ENCODE data around the gene PADI1. TPM values are rescaled to one million over a fixed set of nuclear protein-coding genes. Genes with fewer than 3 reads are reported as not detected.
A peak's percentile ranks its signal among the peaks of the same experiment; 100 is the strongest.

PADI1 gene
- total and polyA plus RNA-seq, 7 donors = not detected

DNA sequence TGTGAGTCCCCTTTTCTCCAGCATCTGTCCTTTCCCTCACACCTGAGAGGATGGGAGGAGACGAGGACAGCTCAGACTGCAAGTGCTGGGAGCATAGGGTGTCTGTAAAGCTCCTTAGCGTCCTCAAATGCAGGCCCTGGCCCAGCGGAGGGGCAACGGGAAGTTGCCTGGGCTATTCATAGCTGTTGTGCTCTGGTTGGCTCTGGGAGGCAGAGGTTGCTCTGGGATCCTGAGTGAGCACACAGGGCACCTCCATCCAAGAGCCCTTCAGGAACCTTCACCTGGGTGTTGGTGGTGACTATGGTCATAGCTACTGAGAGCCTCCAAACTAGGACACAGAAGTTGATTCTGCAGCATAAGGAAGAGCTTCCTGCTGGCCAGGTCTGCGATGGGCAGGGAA is 2.6 kb downstream of the PADI1 start:
- DNase-seq = peak in 1 of 2 donors; percentile 45
- H3K27me3 ChIP-seq (ENCODE audit: insufficient read depth in 3 of 3, low read length in 2 of 3) = peaks cover 0 to 4% (median 3%) of the 10 kb centered on the region in 3 donors
- H3K27ac ChIP-seq = no peak overlapping the region
- no peaks in the 10 kb centered on the region for H3K4me1 ChIP-seq
- no peak overlapping the region for H3K4me3 ChIP-seq
- TF ChIP-seq, protein P1, sequence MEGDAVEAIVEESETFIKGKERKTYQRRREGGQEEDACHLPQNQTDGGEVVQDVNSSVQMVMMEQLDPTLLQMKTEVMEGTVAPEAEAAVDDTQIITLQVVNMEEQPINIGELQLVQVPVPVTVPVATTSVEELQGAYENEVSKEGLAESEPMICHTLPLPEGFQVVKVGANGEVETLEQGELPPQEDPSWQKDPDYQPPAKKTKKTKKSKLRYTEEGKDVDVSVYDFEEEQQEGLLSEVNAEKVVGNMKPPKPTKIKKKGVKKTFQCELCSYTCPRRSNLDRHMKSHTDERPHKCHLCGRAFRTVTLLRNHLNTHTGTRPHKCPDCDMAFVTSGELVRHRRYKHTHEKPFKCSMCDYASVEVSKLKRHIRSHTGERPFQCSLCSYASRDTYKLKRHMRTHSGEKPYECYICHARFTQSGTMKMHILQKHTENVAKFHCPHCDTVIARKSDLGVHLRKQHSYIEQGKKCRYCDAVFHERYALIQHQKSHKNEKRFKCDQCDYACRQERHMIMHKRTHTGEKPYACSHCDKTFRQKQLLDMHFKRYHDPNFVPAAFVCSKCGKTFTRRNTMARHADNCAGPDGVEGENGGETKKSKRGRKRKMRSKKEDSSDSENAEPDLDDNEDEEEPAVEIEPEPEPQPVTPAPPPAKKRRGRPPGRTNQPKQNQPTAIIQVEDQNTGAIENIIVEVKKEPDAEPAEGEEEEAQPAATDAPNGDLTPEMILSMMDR (IDR thresholded peaks at IDR 0.05) = no peak
- H3K9me3 ChIP-seq = no peaks in the 10 kb centered on the region
- 64 to 67% (median 64%) methylated on average over 5 of the region's 5 CpGs for WGBS, 3 donors
- no peak for ATAC-seq
- intact Hi-C loops (cut with DNase I) = no loop called here
- no peaks in the 10 kb centered on the region for H3K36me3 ChIP-seq (ENCODE audit: insufficient read depth in 1 of 2, low read depth in 1 of 2)

DNA sequence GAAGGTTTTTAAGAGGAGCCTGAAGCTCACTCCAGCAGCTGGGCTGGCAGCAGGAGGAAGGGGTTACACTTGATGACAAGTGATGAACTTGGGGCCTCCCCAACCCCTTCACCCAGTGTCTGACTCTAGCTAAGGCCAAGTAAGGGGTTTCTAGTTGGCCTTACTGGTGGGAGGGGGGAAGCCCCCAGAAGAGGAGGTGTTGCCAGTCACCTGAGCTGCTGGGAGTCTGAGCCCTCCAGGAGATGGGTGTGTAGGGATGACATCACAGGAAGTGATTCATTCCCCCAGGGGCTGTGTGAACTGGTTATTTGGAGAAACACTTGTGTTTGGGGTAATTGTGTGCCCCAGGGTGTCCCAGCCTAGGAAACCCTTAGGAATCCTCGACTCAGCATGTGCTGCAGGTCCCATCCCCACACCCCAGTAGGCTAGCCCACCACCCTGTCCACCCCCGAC is 3.1 kb downstream of the PADI1 start:
- Histone ChIP-seq H3K4me1 (no peaks in the 10 kb centered on the region), H3K27me3 (ENCODE audit: insufficient read depth in 3 of 3, low read length in 2 of 3) (peaks cover 0 to 6% (median 4%) of the 10 kb centered on the region in 3 donors)
- WGBS, 3 donors = 53 to 56% (median 53%) methylated on average over 2 of the region's 2 CpGs

DNA sequence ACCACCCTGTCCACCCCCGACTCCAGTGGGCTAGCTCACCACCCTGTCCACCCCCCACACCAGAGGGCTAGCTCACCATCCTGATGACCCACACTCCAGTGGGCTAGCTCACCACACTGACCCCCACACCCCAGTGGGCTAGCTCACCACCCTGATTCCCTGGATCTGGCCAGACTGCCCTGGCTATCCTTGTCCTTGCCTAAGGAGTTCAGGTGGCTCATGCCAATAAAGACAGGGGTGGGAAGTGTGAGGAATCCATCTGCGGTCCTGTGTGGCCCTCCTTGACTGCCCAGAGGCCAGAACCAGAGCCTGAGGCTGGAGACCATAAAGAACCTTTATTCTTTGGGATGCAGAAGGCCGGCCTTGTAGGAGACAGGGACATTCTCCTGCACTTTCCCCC is 3.6 kb downstream of the PADI1 start:
- no peaks in the 10 kb centered on the region for H3K4me1 ChIP-seq
- no peak for DNase-seq
- H3K4me3 ChIP-seq = no peak overlapping the region
- intact Hi-C loops (cut with DNase I) = no loop called here
- no peak overlapping the region for H3K27ac ChIP-seq
- peaks cover 0 to 6% (median 6%) of the 10 kb centered on the region in 3 donors for H3K27me3 ChIP-seq (ENCODE audit: insufficient read depth in 3 of 3, low read length in 2 of 3)
- TF ChIP-seq, protein P1 (IDR thresholded peaks at IDR 0.05) = no peak
- no peaks in the 10 kb centered on the region for H3K36me3 ChIP-seq (ENCODE audit: insufficient read depth in 1 of 2, low read depth in 1 of 2)
- WGBS, 3 donors = 76 to 92% (median 87%) methylated on average over 3 of the region's 3 CpGs
- ATAC-seq = no peak
- no peaks in the 10 kb centered on the region for H3K9me3 ChIP-seq

More for the DNA sequence above, 3.1 kb downstream of the PADI1 start:
- Histone ChIP-seq H3K36me3 (ENCODE audit: insufficient read depth in 1 of 2, low read depth in 1 of 2) (no peaks in the 10 kb centered on the region), H3K9me3 (no peaks in the 10 kb centered on the region), H3K4me3 (no peak overlapping the region), H3K27ac (no peak overlapping the region)
- TF ChIP-seq, protein P1 (IDR thresholded peaks at IDR 0.05) = no peak
- intact Hi-C loops (cut with DNase I) = no loop called here
- ATAC-seq (peak in 1 of 4 donors; percentile 36), DNase-seq (peak in 1 of 2 donors; percentile 23)

DNA sequence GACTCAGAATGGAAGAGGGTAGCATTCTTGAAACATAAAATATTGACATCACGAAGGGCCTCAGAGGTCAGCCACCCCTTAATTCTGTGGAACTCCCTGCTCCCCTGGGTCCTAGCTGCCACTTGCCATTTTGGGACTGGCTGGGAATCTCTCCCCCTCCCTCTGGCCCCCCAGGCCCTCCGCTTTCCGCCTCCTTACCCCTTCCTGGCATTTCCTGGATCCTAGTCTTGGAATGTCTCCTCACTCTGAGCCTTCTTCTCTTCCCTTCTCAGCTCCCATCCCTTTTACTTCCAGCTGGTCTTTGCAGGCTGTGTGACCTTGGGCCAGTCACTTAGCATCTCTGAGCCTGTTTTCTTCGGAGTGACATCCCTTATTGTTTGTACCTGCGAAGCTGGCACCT is 4.5 kb downstream of the PADI1 start:
- TF ChIP-seq, protein P1 (IDR thresholded peaks at IDR 0.05) = no peak
- H3K4me1 ChIP-seq = no peaks in the 10 kb centered on the region
- no peak for ATAC-seq
- H3K27me3 ChIP-seq (ENCODE audit: insufficient read depth in 3 of 3, low read length in 2 of 3) = peaks cover 0 to 14% (median 12%) of the 10 kb centered on the region in 3 donors
- DNase-seq = peak in 1 of 2 donors; percentile 5
- 63 to 71% (median 69%) methylated on average over 5 of the region's 5 CpGs for WGBS, 3 donors
- no peaks in the 10 kb centered on the region for H3K9me3 ChIP-seq
- intact Hi-C loops (cut with DNase I) = no loop called here
- no peaks in the 10 kb centered on the region for H3K36me3 ChIP-seq (ENCODE audit: insufficient read depth in 1 of 2, low read depth in 1 of 2)
- H3K27ac ChIP-seq = no peak overlapping the region
- no peak overlapping the region for H3K4me3 ChIP-seq

DNA sequence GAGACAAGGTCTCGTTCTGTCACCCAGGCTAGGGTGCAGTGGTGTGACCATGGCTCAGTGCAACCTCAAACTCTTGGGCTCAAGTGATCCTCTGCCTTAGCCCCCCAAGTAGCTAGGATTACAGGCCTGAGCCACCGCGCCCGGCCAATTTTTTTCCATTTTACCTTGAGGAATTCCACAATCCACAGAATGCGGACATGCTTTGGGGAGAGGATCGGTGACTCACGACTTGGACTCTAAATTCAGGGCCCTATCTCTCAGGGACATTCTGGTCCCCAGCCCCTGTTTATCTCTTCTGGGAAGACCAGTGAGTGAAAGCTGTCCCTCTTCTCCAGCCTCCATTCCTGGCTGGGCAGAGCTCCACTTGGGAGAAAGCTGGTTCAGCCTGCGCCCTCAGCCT is 5.2 kb downstream of the PADI1 start:
- intact Hi-C loops (cut with DNase I) = no loop called here
- peak in 1 of 2 donors; percentile 5 for DNase-seq
- Histone ChIP-seq H3K36me3 (ENCODE audit: insufficient read depth in 1 of 2, low read depth in 1 of 2) (no peaks in the 10 kb centered on the region), H3K27ac (no peak overlapping the region), H3K27me3 (ENCODE audit: insufficient read depth in 3 of 3, low read length in 2 of 3) (peaks cover 0 to 20% (median 12%) of the 10 kb centered on the region in 3 donors), H3K4me1 (no peaks in the 10 kb centered on the region), H3K4me3 (no peak overlapping the region), H3K9me3 (no peaks in the 10 kb centered on the region)
- ATAC-seq = no peak
- 86 to 91% (median 88%) methylated on average over 8 of the region's 8 CpGs for WGBS, 3 donors
- TF ChIP-seq, protein P1 (IDR thresholded peaks at IDR 0.05) = no peak
